A673 (cell line): ENCODE measurements around the gene SH3GL2.

Experiments
- CTCF ChIP-seq: fragments of 300-800, 200-600 bp; sonication (generic); conservative IDR thresholded peaks from 2 replicates; pipeline ENCODE4 v1.5.1; 2017; ENCODE audit warnings: low read depth, mild to moderate bottlenecking, antibody characterized with exemption, low read length, moderate library complexity, mixed read lengths
- EZH2 ChIP-seq: fragments of 200-600 bp; sonication (generic); IDR thresholded peaks from 2 replicates; pipeline ENCODE4 v1.6.1; 2017; ENCODE audit warnings: borderline replicate concordance, low read depth, mild to moderate bottlenecking, mixed read lengths, antibody characterized with exemption, low read length; ENCODE audit not compliant: poor library complexity, severe bottlenecking

DNA sequence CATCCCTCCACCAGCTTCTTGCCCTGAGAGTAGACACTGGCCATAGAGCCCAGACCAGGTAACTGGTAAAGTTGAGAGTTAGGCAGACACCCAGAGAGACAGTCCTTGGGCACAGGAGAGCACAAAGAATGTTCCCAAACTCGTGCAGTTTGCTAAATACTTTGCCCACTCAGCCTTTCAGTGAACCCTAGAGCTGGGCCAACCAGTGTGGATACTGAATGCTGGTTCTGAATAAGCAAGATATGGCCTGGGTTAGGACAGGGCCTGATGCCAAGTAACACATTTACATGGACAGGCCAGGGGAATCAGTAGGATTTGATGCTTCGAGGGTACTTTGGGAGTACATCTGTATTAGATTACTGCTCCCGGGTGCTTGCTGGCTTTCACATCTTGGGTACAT lies 185.4 kb downstream of the SH3GL2 start:
- TF ChIP-seq EZH2: no peak
- TF ChIP-seq CTCF: no peak
